SK-N-SH treated with all-trans-retinoic acid at 6 μM for 48 hours (cell line): ENCODE data around the gene PYCR2.

Experiments used
- ATAC-seq: fragments of 200-7000 bp; cut with Tn5 transposase; 3 replicates; pipeline ENCODE4 v1.9.1; 2020; ENCODE audit warnings: mild to moderate bottlenecking, moderate library complexity
- ARNTL ChIP-seq: fragments of 450-650 bp; formaldehyde crosslinking; IDR thresholded peaks from 2 replicates; pipeline ENCODE4 v1.5.0; 2020; ENCODE audit warnings: low read depth, mild to moderate bottlenecking, moderate library complexity, borderline replicate concordance
- BACH2 ChIP-seq: fragments of 250-450 bp; sonication (Bioruptor Pico); IDR thresholded peaks from 2 replicates; pipeline ENCODE4 v1.9.0; 2021; ENCODE audit warnings: mild to moderate bottlenecking, borderline replicate concordance
- CSRNP3 ChIP-seq: fragments of 250-450 bp; sonication (Bioruptor Pico); IDR thresholded peaks from 2 replicates; pipeline ENCODE4 v1.5.1; 2021; ENCODE audit warnings: mild to moderate bottlenecking, moderate library complexity
- GLIS3 ChIP-seq: fragments of 250-450 bp; sonication (Bioruptor Pico); IDR thresholded peaks from 2 replicates; pipeline ENCODE4 v1.5.0; 2020; ENCODE audit warnings: mild to moderate bottlenecking, moderate library complexity
- ISL1 ChIP-seq: fragments of 250-450 bp; sonication (Bioruptor Pico); IDR thresholded peaks from 2 replicates; pipeline ENCODE4 v2.1.2; 2022; ENCODE audit warnings: mild to moderate bottlenecking, moderate library complexity
- OSR1 ChIP-seq: fragments of 250-450 bp; sonication (Bioruptor Pico); IDR thresholded peaks from 2 replicates; pipeline ENCODE4 v1.8.0; 2022; ENCODE audit warnings: moderate library complexity, mild to moderate bottlenecking, inconsistent platforms
- PPARA ChIP-seq: fragments of 250-450 bp; sonication (Bioruptor Pico); IDR thresholded peaks from 2 replicates; pipeline ENCODE4 v1.5.0; 2020; ENCODE audit warnings: mild to moderate bottlenecking, borderline replicate concordance
- RARB ChIP-seq: fragments of 250-450 bp; sonication (Bioruptor Pico); IDR thresholded peaks from 2 replicates; pipeline ENCODE4 v1.8.0; 2021; ENCODE audit warnings: mild to moderate bottlenecking, moderate library complexity
- SNAI2 ChIP-seq: fragments of 250-450 bp; sonication (Bioruptor Pico); IDR thresholded peaks from 2 replicates; pipeline ENCODE4 v1.5.0; 2020; ENCODE audit warnings: mild to moderate bottlenecking, moderate library complexity
- TCF4 ChIP-seq: fragments of 250-450 bp; sonication (Bioruptor Pico); IDR thresholded peaks from 2 replicates; pipeline ENCODE4 v1.8.0; 2021; ENCODE audit warnings: mild to moderate bottlenecking, moderate library complexity, borderline replicate concordance
- ZC3H10 ChIP-seq: fragments of 250-450 bp; sonication (Bioruptor Pico); IDR thresholded peaks from 2 replicates; pipeline ENCODE4 v1.5.1; 2021; ENCODE audit warnings: mild to moderate bottlenecking, moderate library complexity
- ZFP3 ChIP-seq: fragments of 250-450 bp; sonication (Bioruptor Pico); IDR thresholded peaks from 2 replicates; pipeline ENCODE4 v1.5.0; 2020; ENCODE audit warnings: mild to moderate bottlenecking, moderate library complexity
- ZFP30 ChIP-seq: fragments of 450-650 bp; formaldehyde crosslinking; IDR thresholded peaks from 2 replicates; pipeline ENCODE4 v1.5.0; 2022; ENCODE audit warnings: mild to moderate bottlenecking, moderate library complexity
- ZNF565 ChIP-seq: fragments of 450-650 bp; formaldehyde crosslinking; conservative IDR thresholded peaks from 2 replicates; pipeline ENCODE4 v1.5.0; 2020; ENCODE audit warnings: low read depth, mild to moderate bottlenecking, moderate library complexity
- ZNF70 ChIP-seq: fragments of 450-650 bp; formaldehyde crosslinking; IDR thresholded peaks from 2 replicates; pipeline ENCODE4 v1.5.0; 2020; ENCODE audit warnings: mild to moderate bottlenecking, moderate library complexity
- ZNF8 ChIP-seq: fragments of 450-650 bp; formaldehyde crosslinking; IDR thresholded peaks from 2 replicates; pipeline ENCODE4 v1.5.0; 2020; ENCODE audit warnings: mild to moderate bottlenecking, moderate library complexity
- TF ChIP-seq, protein P1 (sequence below): fragments of 250-450 bp; sonication (Bioruptor Pico); IDR thresholded peaks from 2 replicates; pipeline ENCODE4 v1.5.1; 2020; ENCODE audit warnings: low read depth, mild to moderate bottlenecking, moderate library complexity
- TF ChIP-seq, protein P2 (sequence below): fragments of 250-450 bp; sonication (Bioruptor Pico); IDR thresholded peaks from 2 replicates; pipeline ENCODE4 v1.8.0; 2020; ENCODE audit warnings: mild to moderate bottlenecking, moderate library complexity, borderline replicate concordance
- TF ChIP-seq, protein P3 (sequence below): fragments of 250-450 bp; sonication (Bioruptor Pico); IDR thresholded peaks from 2 replicates; pipeline ENCODE4 v1.5.0; 2020; ENCODE audit warnings: mild to moderate bottlenecking, moderate library complexity

The PYCR2 gene

GRCh38 chr1:225923692-225924555, at the start of gene PYCR2:
Gene PYCR2 (minus strand): TSS chr1:225924250. CDS start chr1:225924110, 140 bp downstream.
- ATAC-seq: peak; percentile 97
- TF ChIP-seq CSRNP3 (no peak), BACH2 (CRISPR knock-in tag) (no peak), ZNF8 (CRISPR knock-in tag) (no peak), RARB (CRISPR knock-in tag) (no peak), GLIS3 (CRISPR knock-in tag) (no peak), ZFP3 (CRISPR knock-in tag) (no peak), ZC3H10 (CRISPR knock-in tag) (no peak)
- TF ChIP-seq, protein P1, sequence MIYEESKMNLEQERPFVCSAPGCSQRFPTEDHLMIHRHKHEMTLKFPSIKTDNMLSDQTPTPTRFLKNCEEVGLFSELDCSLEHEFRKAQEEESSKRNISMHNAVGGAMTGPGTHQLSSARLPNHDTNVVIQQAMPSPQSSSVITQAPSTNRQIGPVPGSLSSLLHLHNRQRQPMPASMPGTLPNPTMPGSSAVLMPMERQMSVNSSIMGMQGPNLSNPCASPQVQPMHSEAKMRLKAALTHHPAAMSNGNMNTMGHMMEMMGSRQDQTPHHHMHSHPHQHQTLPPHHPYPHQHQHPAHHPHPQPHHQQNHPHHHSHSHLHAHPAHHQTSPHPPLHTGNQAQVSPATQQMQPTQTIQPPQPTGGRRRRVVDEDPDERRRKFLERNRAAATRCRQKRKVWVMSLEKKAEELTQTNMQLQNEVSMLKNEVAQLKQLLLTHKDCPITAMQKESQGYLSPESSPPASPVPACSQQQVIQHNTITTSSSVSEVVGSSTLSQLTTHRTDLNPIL: no peak
- TF ChIP-seq, protein P2, sequence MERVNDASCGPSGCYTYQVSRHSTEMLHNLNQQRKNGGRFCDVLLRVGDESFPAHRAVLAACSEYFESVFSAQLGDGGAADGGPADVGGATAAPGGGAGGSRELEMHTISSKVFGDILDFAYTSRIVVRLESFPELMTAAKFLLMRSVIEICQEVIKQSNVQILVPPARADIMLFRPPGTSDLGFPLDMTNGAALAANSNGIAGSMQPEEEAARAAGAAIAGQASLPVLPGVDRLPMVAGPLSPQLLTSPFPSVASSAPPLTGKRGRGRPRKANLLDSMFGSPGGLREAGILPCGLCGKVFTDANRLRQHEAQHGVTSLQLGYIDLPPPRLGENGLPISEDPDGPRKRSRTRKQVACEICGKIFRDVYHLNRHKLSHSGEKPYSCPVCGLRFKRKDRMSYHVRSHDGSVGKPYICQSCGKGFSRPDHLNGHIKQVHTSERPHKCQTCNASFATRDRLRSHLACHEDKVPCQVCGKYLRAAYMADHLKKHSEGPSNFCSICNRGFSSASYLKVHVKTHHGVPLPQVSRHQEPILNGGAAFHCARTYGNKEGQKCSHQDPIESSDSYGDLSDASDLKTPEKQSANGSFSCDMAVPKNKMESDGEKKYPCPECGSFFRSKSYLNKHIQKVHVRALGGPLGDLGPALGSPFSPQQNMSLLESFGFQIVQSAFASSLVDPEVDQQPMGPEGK (CRISPR knock-in tag): no peak

DNA sequence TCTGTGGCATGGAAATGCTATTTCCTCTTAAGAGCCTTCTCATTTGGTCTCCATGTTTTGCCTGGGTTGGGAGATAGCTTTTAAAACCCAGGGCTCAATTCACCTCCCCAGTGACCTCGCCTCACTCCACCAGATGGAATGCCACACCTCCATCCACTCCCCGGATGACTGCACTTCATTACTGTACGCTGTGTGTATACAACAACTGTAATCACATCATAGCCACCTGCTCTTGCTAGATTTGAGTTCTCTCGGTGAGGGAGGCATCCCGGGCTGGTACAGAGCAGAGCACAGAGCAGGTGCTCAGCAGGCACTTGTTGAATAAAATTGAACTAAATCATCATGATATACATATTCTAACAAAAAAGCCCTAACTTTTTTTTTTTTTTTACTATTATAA, 49.1 kb upstream of the PYCR2 start:
- no peak for ATAC-seq
- TF ChIP-seq ZFP3 (CRISPR knock-in tag) (no peak), ZFP30 (CRISPR knock-in tag) (no peak), GLIS3 (CRISPR knock-in tag) (no peak), ARNTL (CRISPR knock-in tag) (no peak), OSR1 (CRISPR knock-in tag) (no peak), BACH2 (CRISPR knock-in tag) (no peak), TCF4 (CRISPR knock-in tag) (no peak), ZNF8 (CRISPR knock-in tag) (no peak), ZNF70 (CRISPR knock-in tag) (no peak), SNAI2 (CRISPR knock-in tag) (no peak), ZNF565 (CRISPR knock-in tag) (no peak), RARB (CRISPR knock-in tag) (no peak), PPARA (CRISPR knock-in tag) (no peak), ISL1 (no peak), CSRNP3 (no peak)
- TF ChIP-seq, protein P3, sequence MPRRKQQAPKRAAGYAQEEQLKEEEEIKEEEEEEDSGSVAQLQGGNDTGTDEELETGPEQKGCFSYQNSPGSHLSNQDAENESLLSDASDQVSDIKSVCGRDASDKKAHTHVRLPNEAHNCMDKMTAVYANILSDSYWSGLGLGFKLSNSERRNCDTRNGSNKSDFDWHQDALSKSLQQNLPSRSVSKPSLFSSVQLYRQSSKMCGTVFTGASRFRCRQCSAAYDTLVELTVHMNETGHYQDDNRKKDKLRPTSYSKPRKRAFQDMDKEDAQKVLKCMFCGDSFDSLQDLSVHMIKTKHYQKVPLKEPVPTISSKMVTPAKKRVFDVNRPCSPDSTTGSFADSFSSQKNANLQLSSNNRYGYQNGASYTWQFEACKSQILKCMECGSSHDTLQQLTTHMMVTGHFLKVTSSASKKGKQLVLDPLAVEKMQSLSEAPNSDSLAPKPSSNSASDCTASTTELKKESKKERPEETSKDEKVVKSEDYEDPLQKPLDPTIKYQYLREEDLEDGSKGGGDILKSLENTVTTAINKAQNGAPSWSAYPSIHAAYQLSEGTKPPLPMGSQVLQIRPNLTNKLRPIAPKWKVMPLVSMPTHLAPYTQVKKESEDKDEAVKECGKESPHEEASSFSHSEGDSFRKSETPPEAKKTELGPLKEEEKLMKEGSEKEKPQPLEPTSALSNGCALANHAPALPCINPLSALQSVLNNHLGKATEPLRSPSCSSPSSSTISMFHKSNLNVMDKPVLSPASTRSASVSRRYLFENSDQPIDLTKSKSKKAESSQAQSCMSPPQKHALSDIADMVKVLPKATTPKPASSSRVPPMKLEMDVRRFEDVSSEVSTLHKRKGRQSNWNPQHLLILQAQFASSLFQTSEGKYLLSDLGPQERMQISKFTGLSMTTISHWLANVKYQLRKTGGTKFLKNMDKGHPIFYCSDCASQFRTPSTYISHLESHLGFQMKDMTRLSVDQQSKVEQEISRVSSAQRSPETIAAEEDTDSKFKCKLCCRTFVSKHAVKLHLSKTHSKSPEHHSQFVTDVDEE: no peak
- TF ChIP-seq, protein P2 (CRISPR knock-in tag): no peak
- TF ChIP-seq, protein P1: no peak
